Tibial nerve (tissue), 4 donors: Measurements from ENCODE around the gene PLCG2.

Source experiments
- EP300 ChIP-seq, 2 donors: sonication (generic); formaldehyde crosslinking; IDR thresholded peaks; one replicate each; pipeline ENCODE4 v1.6.1; 2017; ENCODE audit warnings: antibody characterized with exemption in 2 of 2, mild to moderate bottlenecking in 1 of 2
- POLR2A ChIP-seq, 2 donors: fragments of 450-650 bp; IDR thresholded peaks; one replicate each; pipeline ENCODE4 v1.6.1; 2017; ENCODE audit warnings: antibody characterized with exemption in 2 of 2, mild to moderate bottlenecking in 2 of 2, moderate library complexity in 2 of 2
- TF ChIP-seq, protein P1 (sequence below), 5 experiments: fragments of 200-600 bp in 3 of 5; fragments of 450-650 bp in 2 of 5; sonication (generic) in 3 of 5; IDR thresholded peaks; one replicate each; pipeline ENCODE4 v1.5.1; 2016 to 2019; ENCODE audit warnings: antibody characterized with exemption in 5 of 5, mild to moderate bottlenecking in 3 of 5, moderate library complexity in 2 of 5

- TF ChIP-seq, protein P1, sequence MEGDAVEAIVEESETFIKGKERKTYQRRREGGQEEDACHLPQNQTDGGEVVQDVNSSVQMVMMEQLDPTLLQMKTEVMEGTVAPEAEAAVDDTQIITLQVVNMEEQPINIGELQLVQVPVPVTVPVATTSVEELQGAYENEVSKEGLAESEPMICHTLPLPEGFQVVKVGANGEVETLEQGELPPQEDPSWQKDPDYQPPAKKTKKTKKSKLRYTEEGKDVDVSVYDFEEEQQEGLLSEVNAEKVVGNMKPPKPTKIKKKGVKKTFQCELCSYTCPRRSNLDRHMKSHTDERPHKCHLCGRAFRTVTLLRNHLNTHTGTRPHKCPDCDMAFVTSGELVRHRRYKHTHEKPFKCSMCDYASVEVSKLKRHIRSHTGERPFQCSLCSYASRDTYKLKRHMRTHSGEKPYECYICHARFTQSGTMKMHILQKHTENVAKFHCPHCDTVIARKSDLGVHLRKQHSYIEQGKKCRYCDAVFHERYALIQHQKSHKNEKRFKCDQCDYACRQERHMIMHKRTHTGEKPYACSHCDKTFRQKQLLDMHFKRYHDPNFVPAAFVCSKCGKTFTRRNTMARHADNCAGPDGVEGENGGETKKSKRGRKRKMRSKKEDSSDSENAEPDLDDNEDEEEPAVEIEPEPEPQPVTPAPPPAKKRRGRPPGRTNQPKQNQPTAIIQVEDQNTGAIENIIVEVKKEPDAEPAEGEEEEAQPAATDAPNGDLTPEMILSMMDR (IDR thresholded peaks at IDR 0.05), result no peak
- TF ChIP-seq POLR2A (IDR thresholded peaks at IDR 0.05) (no peak), EP300 (IDR thresholded peaks at IDR 0.05) (no peak)
Measured at GRCh38 chr16:81817296-81817695, 38.2 kb downstream of the PLCG2 start.
